Measurements from ENCODE around the gene PTPRN2.
"Not testable (repeated sequence)": the region's sequence is repeated elsewhere in the genome, so short reads cannot be mapped to it uniquely, and the experiment has no call there.

The PTPRN2 gene

DNA sequence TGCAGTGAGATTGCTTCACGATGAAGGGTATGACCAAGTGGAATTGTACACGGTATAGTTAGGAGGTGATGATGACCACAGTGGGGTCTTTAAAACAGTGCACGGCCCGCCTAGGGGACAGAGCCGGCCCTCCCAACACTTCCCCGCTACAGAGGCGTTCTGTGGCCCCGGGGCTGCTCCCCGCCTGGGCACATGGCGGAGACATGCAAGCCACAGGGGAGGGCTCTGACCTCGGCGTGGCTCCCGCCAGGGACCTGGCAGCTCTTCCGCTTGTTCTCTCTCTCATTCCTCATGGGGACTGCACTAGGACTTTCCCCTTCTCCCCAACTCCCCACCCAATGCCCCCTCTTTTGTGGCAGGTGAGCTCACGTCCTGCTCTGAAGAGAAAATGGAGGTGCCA is 857.0 kb downstream of the PTPRN2 start:
- DNase-seq: no peak

- DNase-seq: no peak
Observed at GRCh38 chr7:157729566-157729965, 858.1 kb downstream of the PTPRN2 start.

DNA sequence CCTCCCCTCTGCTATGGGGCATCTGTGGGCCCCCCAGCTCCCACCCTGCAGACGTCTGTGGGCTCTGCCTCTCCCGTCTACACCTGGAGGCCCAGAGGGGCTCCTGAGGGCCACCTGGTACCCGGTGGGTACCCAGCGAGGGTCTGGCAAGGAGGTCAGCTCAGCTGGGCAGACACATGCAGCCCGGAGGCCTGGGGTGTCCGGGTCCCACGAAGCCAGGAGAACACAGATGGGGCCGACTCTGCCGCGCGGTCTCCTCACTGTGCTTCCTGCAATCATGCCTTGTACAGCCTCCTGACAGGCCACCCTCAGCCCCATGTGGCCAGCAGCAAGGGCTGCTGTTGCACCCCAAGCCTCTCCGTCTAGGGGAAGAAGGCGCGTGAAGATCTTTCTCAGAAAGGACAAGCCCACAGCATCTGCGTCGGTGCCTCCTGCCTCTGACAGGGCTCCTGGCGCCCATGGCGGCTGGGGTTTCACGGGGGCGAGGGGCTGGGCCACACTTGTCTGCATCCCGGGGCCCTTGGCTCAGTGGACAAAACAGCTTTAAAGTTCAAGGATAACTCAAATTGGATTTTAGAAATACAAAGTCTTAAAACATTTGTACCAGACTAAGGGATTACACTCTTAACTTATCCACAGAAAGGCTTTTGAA is 859.5 kb downstream of the PTPRN2 start:
- no peak for DNase-seq

GRCh38 chr7:157726764-157727163 is 860.9 kb downstream of the PTPRN2 start:
- DNase-seq: no peak

DNA sequence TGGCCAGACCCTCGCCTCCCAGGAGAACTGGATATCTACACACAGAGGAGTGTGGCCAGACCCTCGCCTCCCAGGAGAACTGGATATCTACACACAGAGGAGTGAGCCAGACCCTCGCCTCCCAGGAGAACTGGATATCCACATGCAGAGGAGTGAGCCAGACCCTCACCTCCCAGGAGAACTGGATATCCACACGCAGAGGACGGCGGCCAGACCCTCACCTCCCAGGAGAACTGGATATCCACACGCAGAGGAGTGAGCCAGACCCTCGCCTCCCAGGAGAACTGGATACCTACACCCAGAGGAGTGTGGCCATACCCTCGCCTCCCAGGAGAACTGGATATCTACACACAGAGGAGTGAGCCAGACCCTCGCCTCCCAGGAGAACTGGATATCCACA is 862.3 kb downstream of the PTPRN2 start:
- not testable (repeated sequence) for DNase-seq

- DNase-seq: no peak
Observed at GRCh38 chr7:157723205-157723604, 864.4 kb downstream of the PTPRN2 start.

DNA sequence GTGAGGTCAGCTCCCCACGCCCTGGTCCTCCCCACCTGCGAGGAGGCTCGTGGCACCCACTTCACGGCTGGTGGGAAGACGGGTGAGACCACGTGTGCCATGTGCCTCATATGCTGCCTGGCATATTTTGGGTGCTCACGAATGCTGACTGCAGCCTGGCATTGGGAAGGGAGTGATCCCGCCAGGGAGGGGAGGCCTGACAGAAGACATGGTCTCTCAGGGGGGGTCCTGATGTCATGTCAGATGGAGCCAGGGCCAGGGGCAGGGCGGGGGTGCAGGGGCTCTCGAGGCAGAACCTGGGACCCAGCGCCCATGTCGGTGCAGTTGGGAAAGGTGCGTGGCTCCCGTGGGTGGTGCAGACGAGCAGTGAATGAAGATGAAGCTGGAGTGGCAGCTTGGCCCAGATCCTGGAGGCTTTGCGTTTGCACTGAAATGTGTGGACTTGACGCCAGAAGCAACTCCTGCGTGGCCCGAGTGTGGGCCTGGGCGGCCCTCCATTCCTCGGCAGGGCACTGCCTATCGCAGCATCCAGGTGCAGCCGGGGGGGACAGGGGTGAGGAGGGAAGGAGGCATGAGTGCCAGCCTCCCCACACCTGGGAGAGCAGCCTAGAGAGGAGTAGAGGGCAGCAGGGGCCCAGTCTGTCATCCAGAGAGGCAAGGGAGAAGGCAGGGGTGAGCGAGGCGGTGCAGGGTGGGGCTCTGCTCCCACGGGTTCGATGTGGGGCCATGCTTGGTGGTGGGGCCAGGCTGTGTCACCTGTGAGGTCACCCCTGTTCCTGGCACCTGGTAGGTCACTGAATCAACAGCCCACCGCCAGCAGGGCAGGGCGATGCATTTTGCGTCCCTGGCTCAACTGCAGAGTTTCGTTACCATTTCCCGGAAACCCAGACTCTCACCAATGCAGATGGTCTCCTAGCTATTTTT is 865.2 kb downstream of the PTPRN2 start:
- no peak for DNase-seq

DNA sequence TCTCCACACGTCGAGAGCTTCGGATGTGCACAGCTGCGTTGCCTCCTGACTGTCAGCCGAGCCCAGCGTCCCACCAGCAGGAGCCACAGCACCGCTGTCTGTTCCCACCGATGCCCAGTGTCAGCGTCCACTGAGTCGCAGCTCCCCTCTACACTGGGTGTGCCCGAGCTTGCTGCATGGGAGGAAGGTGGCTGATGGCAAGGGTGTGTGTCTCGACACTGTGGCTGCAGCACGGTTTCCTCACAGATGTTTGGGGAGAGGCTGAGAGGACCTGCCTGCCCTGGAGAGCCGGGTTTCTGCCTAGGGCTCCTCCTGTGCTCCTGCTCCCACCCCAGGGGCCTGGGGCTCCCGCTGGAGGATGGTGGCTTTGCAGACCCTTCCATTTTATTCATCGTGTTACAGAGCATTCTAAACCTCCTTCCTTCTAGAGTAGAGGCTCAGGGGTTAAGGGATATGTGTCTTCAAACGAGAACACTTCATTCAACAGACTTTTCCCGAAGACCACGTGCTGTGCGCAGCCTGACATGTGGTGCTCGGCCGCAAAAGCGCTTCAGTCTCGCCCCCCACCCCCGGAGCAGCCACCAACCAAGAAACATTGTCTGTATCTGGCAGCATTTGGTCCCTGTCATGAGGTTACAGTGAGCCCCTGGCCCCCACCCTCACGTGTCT is 866.0 kb downstream of the PTPRN2 start:
- DNase-seq: no peak

- no peak for DNase-seq
Observed at GRCh38 chr7:157719705-157720655, 867.6 kb downstream of the PTPRN2 start.

DNA sequence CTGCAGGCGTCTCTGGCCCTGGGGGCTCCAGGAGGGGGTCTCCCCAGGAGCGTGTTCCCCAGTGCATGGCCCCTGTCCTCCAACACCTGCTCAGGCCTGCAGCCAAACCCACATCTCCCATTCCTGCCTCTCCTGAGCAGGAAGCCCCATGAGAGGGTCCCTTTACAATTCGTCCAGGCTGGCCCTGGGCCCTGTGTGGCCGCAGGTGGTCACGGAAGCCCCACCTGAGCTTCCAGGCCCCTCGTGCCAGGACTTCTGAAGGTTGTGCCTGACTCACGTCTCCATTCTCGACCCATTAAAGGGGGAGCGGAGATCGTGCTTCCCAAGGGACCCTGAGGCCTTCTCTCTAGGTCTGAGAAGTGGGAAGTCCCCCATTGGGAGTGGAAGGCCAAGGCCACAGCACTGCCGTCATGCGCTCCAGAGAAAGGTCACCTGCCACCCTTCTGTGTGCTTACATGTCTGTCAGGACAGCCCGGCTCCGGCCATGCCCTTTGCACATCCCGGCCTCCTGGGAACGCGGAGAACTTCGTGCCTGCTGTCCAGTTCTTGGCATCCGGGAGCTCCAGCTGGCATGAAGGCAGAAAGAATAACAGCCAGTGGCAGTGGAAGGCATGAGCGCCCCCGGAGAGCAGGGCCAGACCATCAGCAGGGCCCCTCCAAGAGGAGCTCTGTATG is 868.5 kb downstream of the PTPRN2 start:
- DNase-seq: no peak

GRCh38 chr7:157718303-157719007 is 869.2 kb downstream of the PTPRN2 start:
- no peak for DNase-seq

DNA sequence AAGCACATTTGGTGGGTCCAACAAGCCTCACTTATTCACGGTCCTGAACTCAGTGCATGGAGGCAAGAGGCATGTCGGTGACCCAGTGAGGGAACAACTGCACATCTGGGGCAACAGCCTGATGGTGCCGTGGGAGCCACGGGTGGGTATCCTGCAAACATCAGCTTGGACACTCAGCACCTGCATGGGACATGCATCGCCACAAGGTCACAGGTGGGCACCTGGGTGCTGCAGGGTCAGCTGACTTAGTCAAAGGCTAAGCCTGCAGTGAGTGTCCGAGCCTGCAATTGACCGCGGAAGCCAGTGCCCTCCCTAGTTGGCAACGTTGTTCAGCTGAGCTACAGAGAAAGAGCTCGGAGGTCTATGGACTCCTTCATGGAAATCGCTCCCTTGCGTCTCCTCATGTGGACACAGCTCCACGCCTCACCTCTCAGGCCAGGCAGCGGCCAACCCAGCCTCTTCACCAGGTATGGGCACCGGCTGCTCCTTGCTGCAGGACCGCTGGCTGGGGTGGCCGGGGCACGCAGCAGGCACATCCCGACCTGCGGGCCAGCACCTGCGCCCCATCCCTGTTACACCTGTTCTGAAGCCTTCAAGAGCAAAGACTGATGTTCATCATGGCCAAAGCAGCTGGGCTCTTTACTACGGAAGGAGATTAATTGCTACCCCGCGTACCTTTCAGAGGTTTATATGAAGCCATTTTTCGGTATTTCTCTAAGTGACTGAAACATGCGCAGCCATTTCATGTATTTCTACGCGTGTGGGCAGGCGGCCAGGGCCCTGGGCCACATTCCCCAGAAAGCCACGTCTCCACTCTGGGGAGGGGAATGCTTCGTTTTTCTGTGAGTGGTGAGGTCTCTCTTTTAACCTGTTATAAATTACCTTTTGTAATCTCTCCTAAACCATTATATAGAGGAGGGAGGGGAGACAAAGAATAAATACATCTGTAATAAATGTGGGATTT is 870.1 kb downstream of the PTPRN2 start:
- DNase-seq: no peak

DNA sequence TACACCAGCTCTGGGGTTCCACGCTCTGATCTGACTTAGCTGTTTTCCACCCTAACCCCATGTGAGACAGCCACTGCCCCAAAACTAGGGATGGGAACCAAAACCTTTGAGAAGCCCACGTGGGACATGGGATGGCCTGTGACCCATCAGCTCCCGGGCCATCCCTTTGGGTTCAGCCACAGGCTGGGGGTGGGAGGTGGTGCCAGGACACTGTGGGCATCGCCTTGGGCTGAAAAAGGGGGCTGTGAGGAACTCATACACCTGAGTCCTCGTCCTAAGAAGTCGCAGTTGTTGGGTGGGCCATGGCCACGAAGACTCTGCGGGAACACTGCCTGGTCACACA is 871.7 kb downstream of the PTPRN2 start:
- no peak for DNase-seq

GRCh38 chr7:157715071-157715937 is 872.3 kb downstream of the PTPRN2 start:
- no peak for DNase-seq

GRCh38 chr7:157714166-157715070 is 873.2 kb downstream of the PTPRN2 start:
- no peak for DNase-seq

DNA sequence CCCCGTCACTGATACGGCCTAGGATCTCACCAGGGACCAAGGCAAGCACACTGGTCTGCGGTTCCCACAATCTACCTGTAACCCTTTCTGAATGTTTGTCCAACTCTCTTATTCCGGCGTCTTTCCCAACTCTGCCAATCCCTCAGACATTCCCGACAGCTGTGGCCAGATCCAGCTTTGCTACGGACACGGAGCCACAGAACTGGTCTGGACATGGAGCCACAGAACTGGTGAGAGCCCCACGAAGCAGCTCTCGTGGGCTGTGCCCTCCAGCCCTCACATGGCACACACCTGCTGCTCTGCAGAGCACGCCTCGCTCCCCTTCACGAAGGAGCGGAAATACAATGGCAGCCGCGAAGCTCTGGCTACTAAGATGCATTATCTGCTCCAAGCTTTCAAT is 874.0 kb downstream of the PTPRN2 start:
- no peak for DNase-seq

- DNase-seq: no peak
Observed at GRCh38 chr7:157712666-157713235, 874.9 kb downstream of the PTPRN2 start.

Data from effector CD4-positive, alpha-beta T cell (primary cell).